ENCODE results near the gene ALG1. TPM values are rescaled to one million over a fixed set of nuclear protein-coding genes. Genes with fewer than 3 reads are reported as not detected.
A peak's percentile ranks its signal among the peaks of the same experiment; 100 is the strongest.
"Not testable (repeated sequence)": the region's sequence is repeated elsewhere in the genome, so short reads cannot be mapped to it uniquely, and the experiment has no call there.

ALG1 gene
- total RNA-seq, 1 experiment from 2014 or later = 31.4 TPM

DNA sequence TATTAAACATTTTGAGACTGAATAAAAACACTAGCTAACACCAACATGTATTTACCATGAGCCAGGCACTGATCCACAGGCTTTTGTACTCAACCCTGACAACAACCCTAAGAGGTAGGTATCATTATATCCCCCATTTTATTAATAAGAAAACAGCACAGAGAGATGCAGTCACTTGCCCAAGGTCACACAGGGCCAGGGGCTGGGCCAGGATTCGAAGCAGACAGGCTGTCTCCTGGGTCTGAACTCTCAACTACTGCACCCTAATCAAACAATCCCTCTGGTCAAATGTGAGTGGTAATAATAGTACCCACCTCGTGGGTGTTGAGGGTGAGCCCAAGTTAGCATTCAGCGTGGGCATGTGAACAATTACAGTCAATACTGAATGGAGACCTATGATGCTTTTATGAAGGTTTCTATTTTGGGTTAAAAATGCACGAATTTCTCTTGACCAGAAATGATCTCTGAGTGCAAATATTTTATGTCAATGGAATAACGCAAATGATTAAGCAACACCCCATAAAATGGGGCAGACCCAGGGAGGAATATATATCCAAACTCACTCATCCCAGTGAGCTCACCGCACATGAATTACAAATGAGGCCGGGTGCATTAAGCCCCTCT lies 24.9 kb downstream of the ALG1 start:
- Mint-ChIP-seq H3K4me3 (peak overlapping the region; percentile 92), H3K27ac (peak overlapping the region; percentile 49), H3K4me1 (peaks cover 21% of the 10 kb centered on the region)
- H3K9me3 Mint-ChIP-seq; ATAC-seq; H3K27me3 Mint-ChIP-seq (ENCODE audit: low read depth); H3K36me3 Mint-ChIP-seq; DNase-seq (ENCODE audit: low spot score); POLR2A ChIA-PET: not testable (repeated sequence)
- CTCF ChIA-PET = interaction anchor here (0.6 to 1.3 kb wide), 3 partner anchors 12 to 40 kb away, joined by 3 to 6 read pairs (median 4); no protein-coding TSS in a partner anchor

DNA sequence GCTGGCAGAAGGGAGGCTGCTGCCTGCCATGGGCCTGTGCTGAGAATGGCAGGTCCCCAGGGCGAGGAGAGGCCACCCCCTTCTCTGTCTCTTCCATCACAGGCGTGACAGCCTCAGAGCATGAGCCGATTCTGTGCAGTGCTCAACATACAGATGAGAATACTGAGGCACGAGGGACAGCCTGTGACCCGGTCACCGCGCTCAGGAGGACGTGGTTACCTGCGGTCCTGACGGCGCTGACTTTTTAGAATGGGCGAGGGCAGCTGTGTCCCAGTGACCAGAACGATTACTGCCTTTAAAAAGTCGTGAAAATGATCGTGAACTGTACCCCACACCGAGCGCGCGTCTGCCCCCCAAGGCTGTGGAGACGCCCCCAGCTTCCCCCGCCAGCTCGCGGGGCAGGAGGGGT lies 25.4 kb downstream of the ALG1 start:
- Mint-ChIP-seq H3K4me1 (peaks cover 20% of the 10 kb centered on the region), H3K27ac (peak overlapping the region; percentile 78; the same call in 1 of the 2 replicates), H3K4me3 (peak overlapping the region; percentile 92)
- peak; percentile 42 for DNase-seq (ENCODE audit: low spot score)
- TF ChIP-seq, protein P1, sequence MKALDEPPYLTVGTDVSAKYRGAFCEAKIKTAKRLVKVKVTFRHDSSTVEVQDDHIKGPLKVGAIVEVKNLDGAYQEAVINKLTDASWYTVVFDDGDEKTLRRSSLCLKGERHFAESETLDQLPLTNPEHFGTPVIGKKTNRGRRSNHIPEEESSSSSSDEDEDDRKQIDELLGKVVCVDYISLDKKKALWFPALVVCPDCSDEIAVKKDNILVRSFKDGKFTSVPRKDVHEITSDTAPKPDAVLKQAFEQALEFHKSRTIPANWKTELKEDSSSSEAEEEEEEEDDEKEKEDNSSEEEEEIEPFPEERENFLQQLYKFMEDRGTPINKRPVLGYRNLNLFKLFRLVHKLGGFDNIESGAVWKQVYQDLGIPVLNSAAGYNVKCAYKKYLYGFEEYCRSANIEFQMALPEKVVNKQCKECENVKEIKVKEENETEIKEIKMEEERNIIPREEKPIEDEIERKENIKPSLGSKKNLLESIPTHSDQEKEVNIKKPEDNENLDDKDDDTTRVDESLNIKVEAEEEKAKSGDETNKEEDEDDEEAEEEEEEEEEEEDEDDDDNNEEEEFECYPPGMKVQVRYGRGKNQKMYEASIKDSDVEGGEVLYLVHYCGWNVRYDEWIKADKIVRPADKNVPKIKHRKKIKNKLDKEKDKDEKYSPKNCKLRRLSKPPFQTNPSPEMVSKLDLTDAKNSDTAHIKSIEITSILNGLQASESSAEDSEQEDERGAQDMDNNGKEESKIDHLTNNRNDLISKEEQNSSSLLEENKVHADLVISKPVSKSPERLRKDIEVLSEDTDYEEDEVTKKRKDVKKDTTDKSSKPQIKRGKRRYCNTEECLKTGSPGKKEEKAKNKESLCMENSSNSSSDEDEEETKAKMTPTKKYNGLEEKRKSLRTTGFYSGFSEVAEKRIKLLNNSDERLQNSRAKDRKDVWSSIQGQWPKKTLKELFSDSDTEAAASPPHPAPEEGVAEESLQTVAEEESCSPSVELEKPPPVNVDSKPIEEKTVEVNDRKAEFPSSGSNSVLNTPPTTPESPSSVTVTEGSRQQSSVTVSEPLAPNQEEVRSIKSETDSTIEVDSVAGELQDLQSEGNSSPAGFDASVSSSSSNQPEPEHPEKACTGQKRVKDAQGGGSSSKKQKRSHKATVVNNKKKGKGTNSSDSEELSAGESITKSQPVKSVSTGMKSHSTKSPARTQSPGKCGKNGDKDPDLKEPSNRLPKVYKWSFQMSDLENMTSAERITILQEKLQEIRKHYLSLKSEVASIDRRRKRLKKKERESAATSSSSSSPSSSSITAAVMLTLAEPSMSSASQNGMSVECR (CRISPR knock-in tag; IDR thresholded peaks at IDR 0.05; ENCODE audit: borderline replicate concordance) = 0 out of 2 replicates have a peak, but pooled peaks have one; percentile 61
- CTCF ChIA-PET = interaction anchor here (0.6 to 1.3 kb wide), 3 partner anchors 12 to 41 kb away, joined by 3 to 6 read pairs (median 4); no protein-coding TSS in a partner anchor
- POLR2A ChIA-PET; H3K27me3 Mint-ChIP-seq (ENCODE audit: low read depth); H3K36me3 Mint-ChIP-seq; H3K9me3 Mint-ChIP-seq; ATAC-seq: not testable (repeated sequence)

DNA sequence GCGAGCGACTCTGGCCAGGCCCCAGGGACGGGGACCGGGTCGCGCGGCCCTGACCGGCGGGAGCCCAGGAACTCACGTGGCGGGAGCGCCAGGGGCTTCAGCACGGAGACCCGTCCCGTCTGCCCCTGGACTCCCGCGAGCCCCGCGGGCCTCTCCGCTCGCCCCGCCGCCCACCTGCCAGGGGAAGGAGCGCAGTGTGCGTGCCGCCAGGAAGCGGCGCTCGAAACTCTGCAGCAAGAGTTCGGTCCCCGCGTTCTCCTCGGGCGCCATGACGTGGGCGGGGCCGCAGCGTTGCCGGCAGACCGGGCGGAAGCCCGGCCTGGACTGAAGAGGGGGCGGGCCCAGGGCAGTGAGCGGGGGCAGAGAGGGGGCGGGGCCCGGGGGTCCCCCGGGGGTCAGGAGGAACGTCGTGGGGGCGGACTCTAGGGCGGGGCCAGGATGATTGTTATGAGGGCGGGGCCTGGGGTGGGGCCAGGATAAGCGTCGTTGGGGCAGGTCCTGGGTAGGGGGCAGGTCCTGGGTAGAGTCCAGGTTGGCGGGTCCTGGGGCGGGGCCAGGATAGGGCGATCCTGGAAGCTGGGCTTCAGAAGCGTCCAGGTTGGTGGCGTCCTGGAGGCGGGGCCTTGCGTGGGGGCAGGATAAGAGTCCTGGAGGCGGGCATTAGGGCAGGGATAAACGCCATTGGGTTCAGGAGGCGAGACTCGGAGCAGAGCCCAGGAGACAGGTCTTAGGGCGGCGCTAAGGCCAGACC lies 26.0 kb downstream of the ALG1 start, which contains the start of gene EEF2KMT:
TSS of gene EEF2KMT (minus strand) at position 326 of the 751 bp plus-strand sequence. CDS start at position 270, 56 bp downstream.
- POLR2A ChIA-PET; H3K9me3 Mint-ChIP-seq; H3K36me3 Mint-ChIP-seq; H3K27me3 Mint-ChIP-seq (ENCODE audit: low read depth): not testable (repeated sequence)
- Mint-ChIP-seq H3K4me1 (peaks cover 17% of the 10 kb centered on the region), H3K4me3 (peak within 1 kb of the TSS; percentile 92), H3K27ac (peak within 1 kb of the TSS; percentile 97)
- CTCF ChIA-PET = interaction anchor here (0.6 to 1.6 kb wide), 12 partner anchors 10 to 518 kb away, joined by 3 to 12 read pairs (median 4); partner anchors contain the start of gene SEC14L5
- DNase-seq (ENCODE audit: low spot score) (peak; percentile 98), ATAC-seq (peak; percentile 100)
- TF ChIP-seq, protein P2, sequence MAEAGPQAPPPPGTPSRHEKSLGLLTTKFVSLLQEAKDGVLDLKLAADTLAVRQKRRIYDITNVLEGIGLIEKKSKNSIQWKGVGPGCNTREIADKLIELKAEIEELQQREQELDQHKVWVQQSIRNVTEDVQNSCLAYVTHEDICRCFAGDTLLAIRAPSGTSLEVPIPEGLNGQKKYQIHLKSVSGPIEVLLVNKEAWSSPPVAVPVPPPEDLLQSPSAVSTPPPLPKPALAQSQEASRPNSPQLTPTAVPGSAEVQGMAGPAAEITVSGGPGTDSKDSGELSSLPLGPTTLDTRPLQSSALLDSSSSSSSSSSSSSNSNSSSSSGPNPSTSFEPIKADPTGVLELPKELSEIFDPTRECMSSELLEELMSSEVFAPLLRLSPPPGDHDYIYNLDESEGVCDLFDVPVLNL (CRISPR knock-in tag; IDR thresholded peaks at IDR 0.05; ENCODE audit: borderline replicate concordance, low read depth) = 0 out of 2 replicates have a peak, but pooled peaks have one; percentile 36
- TF ChIP-seq, protein P3, sequence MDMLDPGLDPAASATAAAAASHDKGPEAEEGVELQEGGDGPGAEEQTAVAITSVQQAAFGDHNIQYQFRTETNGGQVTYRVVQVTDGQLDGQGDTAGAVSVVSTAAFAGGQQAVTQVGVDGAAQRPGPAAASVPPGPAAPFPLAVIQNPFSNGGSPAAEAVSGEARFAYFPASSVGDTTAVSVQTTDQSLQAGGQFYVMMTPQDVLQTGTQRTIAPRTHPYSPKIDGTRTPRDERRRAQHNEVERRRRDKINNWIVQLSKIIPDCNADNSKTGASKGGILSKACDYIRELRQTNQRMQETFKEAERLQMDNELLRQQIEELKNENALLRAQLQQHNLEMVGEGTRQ (CRISPR knock-in tag; IDR thresholded peaks at IDR 0.05) = peak; percentile 27; the same call in 1 of the 2 replicates
- TF ChIP-seq, protein P4, sequence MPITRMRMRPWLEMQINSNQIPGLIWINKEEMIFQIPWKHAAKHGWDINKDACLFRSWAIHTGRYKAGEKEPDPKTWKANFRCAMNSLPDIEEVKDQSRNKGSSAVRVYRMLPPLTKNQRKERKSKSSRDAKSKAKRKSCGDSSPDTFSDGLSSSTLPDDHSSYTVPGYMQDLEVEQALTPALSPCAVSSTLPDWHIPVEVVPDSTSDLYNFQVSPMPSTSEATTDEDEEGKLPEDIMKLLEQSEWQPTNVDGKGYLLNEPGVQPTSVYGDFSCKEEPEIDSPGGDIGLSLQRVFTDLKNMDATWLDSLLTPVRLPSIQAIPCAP (CRISPR knock-in tag; IDR thresholded peaks at IDR 0.05) = 0 out of 2 replicates have a peak, but pooled peaks have one; percentile 49
- TF ChIP-seq, protein P5, sequence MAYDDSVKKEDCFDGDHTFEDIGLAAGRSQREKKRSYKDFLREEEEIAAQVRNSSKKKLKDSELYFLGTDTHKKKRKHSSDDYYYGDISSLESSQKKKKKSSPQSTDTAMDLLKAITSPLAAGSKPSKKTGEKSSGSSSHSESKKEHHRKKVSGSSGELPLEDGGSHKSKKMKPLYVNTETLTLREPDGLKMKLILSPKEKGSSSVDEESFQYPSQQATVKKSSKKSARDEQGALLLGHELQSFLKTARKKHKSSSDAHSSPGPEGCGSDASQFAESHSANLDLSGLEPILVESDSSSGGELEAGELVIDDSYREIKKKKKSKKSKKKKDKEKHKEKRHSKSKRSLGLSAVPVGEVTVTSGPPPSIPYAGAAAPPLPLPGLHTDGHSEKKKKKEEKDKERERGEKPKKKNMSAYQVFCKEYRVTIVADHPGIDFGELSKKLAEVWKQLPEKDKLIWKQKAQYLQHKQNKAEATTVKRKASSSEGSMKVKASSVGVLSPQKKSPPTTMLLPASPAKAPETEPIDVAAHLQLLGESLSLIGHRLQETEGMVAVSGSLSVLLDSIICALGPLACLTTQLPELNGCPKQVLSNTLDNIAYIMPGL (CRISPR knock-in tag; IDR thresholded peaks at IDR 0.05) = peak; percentile 63; the same call in 1 of the 2 replicates
- TF ChIP-seq GABPB1 (CRISPR knock-in tag; IDR thresholded peaks at IDR 0.05) = peak; percentile 69
- TF ChIP-seq, protein P6, sequence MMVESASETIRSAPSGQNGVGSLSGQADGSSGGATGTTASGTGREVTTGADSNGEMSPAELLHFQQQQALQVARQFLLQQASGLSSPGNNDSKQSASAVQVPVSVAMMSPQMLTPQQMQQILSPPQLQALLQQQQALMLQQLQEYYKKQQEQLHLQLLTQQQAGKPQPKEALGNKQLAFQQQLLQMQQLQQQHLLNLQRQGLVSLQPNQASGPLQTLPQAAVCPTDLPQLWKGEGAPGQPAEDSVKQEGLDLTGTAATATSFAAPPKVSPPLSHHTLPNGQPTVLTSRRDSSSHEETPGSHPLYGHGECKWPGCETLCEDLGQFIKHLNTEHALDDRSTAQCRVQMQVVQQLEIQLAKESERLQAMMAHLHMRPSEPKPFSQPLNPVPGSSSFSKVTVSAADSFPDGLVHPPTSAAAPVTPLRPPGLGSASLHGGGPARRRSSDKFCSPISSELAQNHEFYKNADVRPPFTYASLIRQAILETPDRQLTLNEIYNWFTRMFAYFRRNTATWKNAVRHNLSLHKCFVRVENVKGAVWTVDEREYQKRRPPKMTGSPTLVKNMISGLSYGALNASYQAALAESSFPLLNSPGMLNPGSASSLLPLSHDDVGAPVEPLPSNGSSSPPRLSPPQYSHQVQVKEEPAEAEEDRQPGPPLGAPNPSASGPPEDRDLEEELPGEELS (CRISPR knock-in tag; IDR thresholded peaks at IDR 0.05) = peak; percentile 53; the same call in 1 of the 2 replicates
- TF ChIP-seq, protein P1 (CRISPR knock-in tag; IDR thresholded peaks at IDR 0.05; ENCODE audit: borderline replicate concordance) = peak; percentile 53; the same call in 1 of the 2 replicates
- TF ChIP-seq SP1 (CRISPR knock-in tag; conservative IDR thresholded peaks at IDR 0.05) = peak; percentile 48; the same call in 1 of the 2 replicates
- TF ChIP-seq ETV6 (CRISPR knock-in tag; IDR thresholded peaks at IDR 0.05) = peak; percentile 36; the same call in 1 of the 2 replicates
